Vagina (tissue), 2 donors: ENCODE measurements around the gene BIRC7. TPM values are rescaled to one million over a fixed set of nuclear protein-coding genes. Genes with fewer than 3 reads are reported as not detected.

Source experiments
- DNase-seq, 2 donors: peaks; one replicate each; pipeline ENCODE4 v3.0.0-alpha.2; 2017; ENCODE audit errors: extremely low spot score in 2 of 2
- H3K27ac ChIP-seq: fragments of 200-600 bp; sonication (generic); one replicate; pipeline ENCODE4 v1.5.1; 2019
- H3K27me3 ChIP-seq: fragments of 200-600 bp; sonication (generic); one replicate; pipeline ENCODE4 v1.5.1; 2019
- H3K36me3 ChIP-seq, 2 donors: fragments of 200-600 bp; sonication (generic); one replicate each; pipeline ENCODE4 v1.5.1; 2017 to 2019
- H3K4me1 ChIP-seq: fragments of 200-600 bp; sonication (generic); one replicate; pipeline ENCODE4 v1.5.1; 2019
- H3K4me3 ChIP-seq, 2 donors: fragments of 200-600 bp; sonication (generic); 1 replicate in 1 of 2; 2 replicates in 1 of 2; pipeline ENCODE4 v1.5.1; 2016 to 2019
- H3K9me3 ChIP-seq: fragments of 200-600 bp; sonication (generic); one replicate; pipeline ENCODE4 v1.5.1; 2019
- CTCF ChIP-seq, 3 experiments: fragments of 450-650 bp in 2 of 3; fragments of 200-600 bp in 1 of 3; sonication (generic) in 1 of 3; IDR thresholded peaks; one replicate each; pipeline ENCODE4 v1.5.1; 2017 to 2019; ENCODE audit warnings: antibody characterized with exemption in 3 of 3, mild to moderate bottlenecking in 2 of 3, moderate library complexity in 2 of 3
- POLR2A ChIP-seq, 2 donors: fragments of 450-650 bp; IDR thresholded peaks; one replicate each; pipeline ENCODE4 v1.6.1; 2017; ENCODE audit warnings: antibody characterized with exemption in 2 of 2, mild to moderate bottlenecking in 2 of 2, moderate library complexity in 2 of 2
- POLR2AphosphoS5 ChIP-seq, 2 donors: sonication (generic); formaldehyde crosslinking; IDR thresholded peaks; one replicate each; pipeline ENCODE4 v1.9.0; 2017; ENCODE audit warnings: antibody characterized with exemption in 2 of 2, mild to moderate bottlenecking in 2 of 2, low read depth in 1 of 2; ENCODE audit not compliant: insufficient read depth in 1 of 2
- intact Hi-C: fragments of 100-400 bp; cut with DNase I; formaldehyde crosslinking; loops from one replicate; pipeline ENCODE4 v1.15.1; 2023
- microRNA counts, 2 donors: library from miRNA; unstranded; fragments of <30 nt; microRNA quantifications; one replicate each; lab custom pipeline; 2016 to 2017
- microRNA-seq: library from miRNA; unstranded; fragments of <30 nt; microRNA quantifications from one replicate; pipeline ENCODE4, GENCODE V29; 2017; ENCODE audit warnings: borderline number of aligned reads, borderline replicate concordance
- small RNA-seq: library from RNA; depleted of rRNA; stranded (forward); fragments of <200 nt; gene quantifications from one replicate; pipeline ENCODE3, GENCODE V24; 2016
- total RNA-seq: library from RNA; depleted of rRNA; stranded (reverse); fragments of >200 nt; gene quantifications from one replicate; pipeline ENCODE4 v1.2.3, GENCODE V29; 2016

Gene BIRC7
- total RNA-seq, 1 donor from 2014 or later = 2.7 TPM

DNA sequence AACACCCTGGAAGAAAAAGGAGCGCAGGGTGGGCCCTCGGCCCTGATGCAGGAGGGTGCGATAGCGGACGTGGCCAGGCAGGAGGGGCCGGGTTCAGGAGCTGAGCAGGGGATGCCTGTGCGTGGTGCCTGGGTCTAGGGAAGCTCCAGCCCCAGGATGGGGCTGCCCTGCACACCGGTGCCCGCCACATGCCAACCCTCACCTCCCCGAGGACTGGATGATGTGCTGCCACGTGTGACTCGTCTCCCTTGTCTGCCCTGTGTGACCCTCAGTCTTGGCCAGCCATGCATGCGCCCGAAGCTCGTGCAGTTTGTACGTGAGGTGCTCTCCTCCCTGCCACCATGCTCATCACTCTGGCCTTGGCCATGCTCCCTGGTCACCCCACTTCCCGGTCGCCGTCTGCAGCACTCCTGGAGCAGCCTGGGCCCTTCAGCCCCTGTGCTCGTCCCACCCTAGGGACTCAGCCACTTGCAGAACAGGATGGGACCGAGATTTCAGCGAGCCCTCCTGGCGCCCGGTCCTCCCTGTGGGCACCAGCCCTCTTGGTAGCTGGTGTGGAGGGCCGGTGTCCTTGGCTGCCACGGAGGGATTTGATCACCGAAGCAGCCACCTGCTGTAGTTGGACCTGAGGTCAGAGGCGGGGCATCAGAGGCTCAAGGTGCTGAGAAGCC, 53.0 kb downstream of the BIRC7 start:
- intact Hi-C loops = no loop called here
- Histone ChIP-seq H3K27me3 (no peaks in the 10 kb centered on the region), H3K9me3 (no peaks in the 10 kb centered on the region), H3K4me3 (no peak overlapping the region), H3K36me3 (peaks cover 0 to 29% of the 10 kb centered on the region in 2 donors), H3K4me1 (no peaks in the 10 kb centered on the region), H3K27ac (no peak overlapping the region)
- TF ChIP-seq CTCF (IDR thresholded peaks at IDR 0.05) (no peak), POLR2AphosphoS5 (IDR thresholded peaks at IDR 0.05; ENCODE audit: insufficient read depth in 1 of 2, low read depth in 1 of 2) (no peak), POLR2A (IDR thresholded peaks at IDR 0.05) (no peak)
- DNase-seq = no peak

- Histone ChIP-seq H3K4me1 (no peaks in the 10 kb centered on the region), H3K27ac (no peak overlapping the region), H3K36me3 (peaks cover 0 to 29% of the 10 kb centered on the region in 2 donors), H3K4me3 (no peak overlapping the region), H3K9me3 (no peaks in the 10 kb centered on the region), H3K27me3 (peaks cover 4% of the 10 kb centered on the region)
- no peak for TF ChIP-seq CTCF (IDR thresholded peaks at IDR 0.05)
- no peak for TF ChIP-seq POLR2AphosphoS5 (IDR thresholded peaks at IDR 0.05; ENCODE audit: insufficient read depth in 1 of 2, low read depth in 1 of 2)
- no peak for TF ChIP-seq POLR2A (IDR thresholded peaks at IDR 0.05)
- no peak for DNase-seq
- intact Hi-C loops = no loop called here
Observed at GRCh38 chr20:63289311-63290135, 53.8 kb downstream of the BIRC7 start.

MicroRNAs encoded within 50 kb of the gene (microRNA counts, 767-probe panel; counts per million panel counts)
- 238 to 261 counts per million in 2 donors for microRNA hsa-miR-3196 (lab: Ali Mortazavi, UCI)

Small RNA genes within 50 kb of the gene (microRNA-seq; reads per million reads assigned to microRNA genes)
- gene MIR3196 (not detected), gene MIR4326 (not detected)

Small RNA genes within 50 kb of the gene (small RNA-seq; reads per million reads assigned to genes)
- gene MIR3196 (not detected), gene MIR4326 (not detected)

Other genes starting within 250 kb of the BIRC7 start
- not detected for gene BHLHE23, start 228.9 kb upstream of the BIRC7 start, total RNA-seq
- 27.7 TPM for gene YTHDF1, start 19.8 kb upstream of the BIRC7 start, total RNA-seq
- gene NKAIN4, start 18.6 kb downstream of the BIRC7 start, total RNA-seq = not detected
- gene ARFGAP1, start 36.9 kb downstream of the BIRC7 start, total RNA-seq = 44.7 TPM
- not detected for gene COL20A1, start 57.3 kb downstream of the BIRC7 start, total RNA-seq
- gene CHRNA4, start 125.4 kb downstream of the BIRC7 start, total RNA-seq = 0.25 TPM
- 1.2 TPM for gene KCNQ2, start 236.8 kb downstream of the BIRC7 start, total RNA-seq